GM18861 (cell line): ENCODE data around the gene KHK.
"Not testable (repeated sequence)": the region's sequence is repeated elsewhere in the genome, so short reads cannot be mapped to it uniquely, and the experiment has no call there.

Experiments
- ATAC-seq: cut with Tn5 transposase; IDR thresholded peaks from one replicate; pipeline ENCODE4 v1.9.1; 2021; ENCODE audit not compliant: unreplicated experiment

Gene KHK

GRCh38 chr2:27095745-27096651 lies 9.4 kb downstream of the KHK start:
- no peak for ATAC-seq

GRCh38 chr2:27096748-27097297 lies 10.3 kb downstream of the KHK start:
- no peak for ATAC-seq

GRCh38 chr2:27097341-27097740 lies 10.8 kb downstream of the KHK start:
- ATAC-seq: no peak

- no peak for ATAC-seq
Observed at GRCh38 chr2:27099334-27099955, 12.9 kb downstream of the KHK start.

- no peak for ATAC-seq
Observed at GRCh38 chr2:27100036-27100435, 13.5 kb downstream of the KHK start.

- no peak for ATAC-seq
Observed at GRCh38 chr2:27102329-27102728, 15.8 kb downstream of the KHK start.

GRCh38 chr2:27105981-27106380 lies 19.4 kb downstream of the KHK start:
- ATAC-seq: no peak

- ATAC-seq: no peak
Observed at GRCh38 chr2:27108221-27108620, 21.6 kb downstream of the KHK start.

GRCh38 chr2:27109083-27109482 lies 22.5 kb downstream of the KHK start:
- ATAC-seq: no peak

GRCh38 chr2:27110603-27111352 lies 24.2 kb downstream of the KHK start:
- not testable (repeated sequence) for ATAC-seq

- ATAC-seq: not testable (repeated sequence)
Observed at GRCh38 chr2:27111392-27112078, 25.0 kb downstream of the KHK start.

GRCh38 chr2:27115519-27115918 lies 28.9 kb downstream of the KHK start:
- ATAC-seq: no peak

GRCh38 chr2:27117995-27118524 lies 31.5 kb downstream of the KHK start:
- no peak for ATAC-seq

- ATAC-seq: no peak
Observed at GRCh38 chr2:27118525-27119329, 32.2 kb downstream of the KHK start, which contains the start of gene CGREF1. Gene CGREF1 (minus strand): TSS chr2:27119128. CDS start chr2:27104366, 14,762 bp downstream.

- ATAC-seq: not testable (repeated sequence)
Observed at GRCh38 chr2:27119330-27119670, 32.7 kb downstream of the KHK start.

GRCh38 chr2:27121906-27122305 lies 35.3 kb downstream of the KHK start:
- no peak for ATAC-seq

GRCh38 chr2:27122791-27123190 lies 36.2 kb downstream of the KHK start:
- ATAC-seq: no peak

- no peak for ATAC-seq
Observed at GRCh38 chr2:27123302-27124150, 37.0 kb downstream of the KHK start, which contains the start of gene ABHD1. Gene ABHD1 (plus strand): TSS chr2:27123815. CDS start chr2:27123949, 134 bp downstream.

- no peak for ATAC-seq
Observed at GRCh38 chr2:27125104-27125503, 38.5 kb downstream of the KHK start.
